A549 (cell line): ENCODE results near the gene TARM1. TPM values are rescaled to one million over a fixed set of nuclear protein-coding genes. Genes with fewer than 3 reads are reported as not detected.

ENCODE experiments used
- ATAC-seq, 2 experiments: fragments of 200-7000 bp in 1 of 2; fragments of >200 bp in 1 of 2; cut with Nextera tagmentation in 1 of 2; cut with Tn5 transposase in 1 of 2; 3 replicates each; pipeline versions ENCODE4 v1.8.0 to v1.9.1; 2018 to 2020; ENCODE audit warnings: mild to moderate bottlenecking in 1 of 2, moderate library complexity in 1 of 2
- CTCF ChIA-PET: fragments of 300-600 bp; sonication (Branson Sonifier 250); formaldehyde crosslinking; extraction: SDS; loops from one replicate; lab custom pipeline; 2021; ENCODE audit warnings: antibody characterized with exemption, inconsistent platforms; lab: Yijun Ruan, JAX
- POLR2A ChIA-PET: fragments of 350-600 bp; formaldehyde crosslinking; extraction: SDS; loops from one replicate; lab custom pipeline; 2021; ENCODE audit warnings: antibody characterized with exemption, inconsistent platforms; lab: Yijun Ruan, JAX
- DNase-seq, 2 experiments: peaks; one replicate each; pipeline versions ENCODE4 v3.0.0 to v3.0.0-alpha.2; 2011 to 2016; ENCODE audit warnings: low read depth in 1 of 2, low spot score in 1 of 2
- FAIRE-seq: peaks from 2 replicates; lab custom pipeline; 2011; peaks lifted over from hg19 to GRCh38; lab: Jason Lieb, UNC
- H3K27ac ChIP-seq, 2 experiments: fragments of >200 bp; sonication (Bioruptor Twin); formaldehyde crosslinking; 3 replicates each; pipeline ENCODE4 v1.5.1; 2016 to 2017
- H3K4me1 ChIP-seq: fragments of >200 bp; sonication (Bioruptor Twin); formaldehyde crosslinking; 3 replicates; pipeline ENCODE4 v1.6.1; 2016
- H3K4me2 ChIP-seq: fragments of >200 bp; sonication (Bioruptor Twin); formaldehyde crosslinking; 3 replicates; pipeline ENCODE4 v1.6.1; 2016
- H3K4me3 ChIP-seq: fragments of >200 bp; sonication (Bioruptor Twin); formaldehyde crosslinking; 3 replicates; pipeline ENCODE4 v1.5.1; 2016
- H3K9me3 ChIP-seq: fragments of >200 bp; sonication (Bioruptor Twin); formaldehyde crosslinking; 3 replicates; pipeline ENCODE4 v1.6.1; 2016
- CHD2 ChIP-seq: fragments of 150-350 bp; IDR thresholded peaks from 2 replicates; pipeline ENCODE4 v1.6.1; 2014; ENCODE audit warnings: low read length; ENCODE audit not compliant: partially characterized antibody
- ESRRA ChIP-seq: fragments of 150-350 bp; IDR thresholded peaks from 2 replicates; pipeline ENCODE4 v1.6.1; 2014; ENCODE audit warnings: mild to moderate bottlenecking, low read length, borderline replicate concordance
- HDAC2 ChIP-seq: fragments of 200-600 bp; sonication (generic); IDR thresholded peaks from 2 replicates; pipeline ENCODE4 v1.6.1; 2016
- HEYL ChIP-seq: fragments of 250-450 bp; sonication (Bioruptor Pico); IDR thresholded peaks from 2 replicates; pipeline ENCODE4 v1.8.0; 2021; ENCODE audit warnings: mild to moderate bottlenecking, moderate library complexity
- HOXA7 ChIP-seq: fragments of 250-450 bp; sonication (Bioruptor Pico); IDR thresholded peaks from 2 replicates; pipeline ENCODE4 v1.5.0; 2020; ENCODE audit warnings: mild to moderate bottlenecking, moderate library complexity
- RAD21 ChIP-seq, 2 experiments: fragments of >200 bp in 1 of 2; sonication (Bioruptor Twin) in 1 of 2; formaldehyde crosslinking in 1 of 2; IDR thresholded peaks in 1 of 2; conservative IDR thresholded peaks in 1 of 2; 2 replicates in 1 of 2; 3 replicates in 1 of 2; pipeline ENCODE4 v1.6.1; 2012 to 2018; ENCODE audit warnings: inconsistent platforms in 1 of 2
- RFX5 ChIP-seq: fragments of 450-650 bp; IDR thresholded peaks from 2 replicates; pipeline ENCODE4 v1.7.1; 2014; ENCODE audit warnings: antibody characterized with exemption, mild to moderate bottlenecking, moderate library complexity
- RNF2 ChIP-seq: fragments of 200-600 bp; sonication (generic); IDR thresholded peaks from 2 replicates; pipeline ENCODE4 v1.6.1; 2016; ENCODE audit warnings: low read depth, mild to moderate bottlenecking, antibody characterized with exemption, moderate library complexity, borderline replicate concordance
- ZFP36 ChIP-seq: fragments of 450-650 bp; IDR thresholded peaks from 2 replicates; pipeline ENCODE4 v1.6.1; 2014; ENCODE audit warnings: borderline replicate concordance; ENCODE audit not compliant: partially characterized antibody
- ZNF302 ChIP-seq: fragments of 250-450 bp; sonication (Bioruptor Pico); IDR thresholded peaks from 2 replicates; pipeline ENCODE4 v1.9.0; 2021; ENCODE audit warnings: inconsistent platforms, mild to moderate bottlenecking, moderate library complexity
- WGBS: methylation state at CpG from one replicate; pipeline ENCODE4 v1.1.6; 2017; ENCODE audit errors: missing lambda C conversion rate; 5-methylcytosine and 5-hydroxymethylcytosine counted together
- polyA plus RNA-seq, 4 experiments: library from polyadenylated mRNA; depleted of rRNA in 3 of 4; stranded (reverse); fragments of >200 nt; fragmentation: RNase III in 1 of 4; extraction: RNeasy Plus Mini Kit Qiagen cat#74134 plus additional on column Dnase treatment in 1 of 4; gene quantifications; 2 replicates in 3 of 4; 3 replicates in 1 of 4; pipeline ENCODE4 v1.2.3, GENCODE V29; 2011 to 2017
- TF ChIP-seq, protein P1 (sequence below): fragments of 200-600 bp; sonication (generic); IDR thresholded peaks from 2 replicates; pipeline ENCODE4 v1.6.1; 2016; ENCODE audit warnings: antibody characterized with exemption, mild to moderate bottlenecking, moderate library complexity
- TF ChIP-seq, protein P2 (sequence below): fragments of 250-450 bp; sonication (Bioruptor Pico); IDR thresholded peaks from 2 replicates; pipeline ENCODE4 v1.5.0; 2020; ENCODE audit warnings: low read depth, mild to moderate bottlenecking, moderate library complexity
- TF ChIP-seq, protein P3 (sequence below): fragments of 450-650 bp; IDR thresholded peaks from 2 replicates; pipeline ENCODE4 v1.6.1; 2014; ENCODE audit warnings: antibody characterized with exemption
- TF ChIP-seq, protein P4 (sequence below): IDR thresholded peaks from 2 replicates; pipeline ENCODE4 v1.6.1; 2012

Gene TARM1
- polyA plus RNA-seq, 2 of the 4 experiments (the other 2 are of a cell fraction), result not detected

DNA sequence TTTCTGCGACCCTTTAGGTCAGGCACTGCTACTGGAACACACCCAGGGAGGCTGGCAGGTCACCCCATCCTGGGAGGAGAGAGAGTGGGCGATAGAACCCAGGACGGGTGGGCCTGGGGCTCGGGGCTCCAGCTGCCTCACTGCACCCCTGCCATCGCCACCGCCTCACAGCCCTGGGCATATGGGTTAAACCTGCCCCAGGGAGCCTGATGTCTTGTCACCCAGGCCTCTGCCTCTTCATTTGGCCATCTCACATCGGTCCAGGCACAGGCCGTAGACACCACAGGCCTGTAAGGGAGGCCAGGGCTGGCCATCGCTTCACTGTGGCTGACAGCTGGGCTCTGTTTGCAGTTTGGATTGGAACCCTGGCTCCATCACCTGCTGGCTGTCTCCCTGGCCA is 44.5 kb upstream of the TARM1 start:
- ATAC-seq, result no peak
- no peak overlapping the region for H3K27ac ChIP-seq
- H3K4me3 ChIP-seq, result no peak overlapping the region
- H3K9me3 ChIP-seq, result no peaks in the 10 kb centered on the region
- 92% methylated on average over 9 of the region's 9 CpGs for WGBS
- DNase-seq, result no peak
- H3K4me2 ChIP-seq, result no peak overlapping the region
- POLR2A ChIA-PET, result no interaction called here
- CTCF ChIA-PET, result interaction anchor here (0.5 to 3.2 kb wide), 2 partner anchors 12 to 350 kb away, joined by 3 to 8 read pairs; partner anchors contain the start of gene CNOT3
- TF ChIP-seq, protein P1, sequence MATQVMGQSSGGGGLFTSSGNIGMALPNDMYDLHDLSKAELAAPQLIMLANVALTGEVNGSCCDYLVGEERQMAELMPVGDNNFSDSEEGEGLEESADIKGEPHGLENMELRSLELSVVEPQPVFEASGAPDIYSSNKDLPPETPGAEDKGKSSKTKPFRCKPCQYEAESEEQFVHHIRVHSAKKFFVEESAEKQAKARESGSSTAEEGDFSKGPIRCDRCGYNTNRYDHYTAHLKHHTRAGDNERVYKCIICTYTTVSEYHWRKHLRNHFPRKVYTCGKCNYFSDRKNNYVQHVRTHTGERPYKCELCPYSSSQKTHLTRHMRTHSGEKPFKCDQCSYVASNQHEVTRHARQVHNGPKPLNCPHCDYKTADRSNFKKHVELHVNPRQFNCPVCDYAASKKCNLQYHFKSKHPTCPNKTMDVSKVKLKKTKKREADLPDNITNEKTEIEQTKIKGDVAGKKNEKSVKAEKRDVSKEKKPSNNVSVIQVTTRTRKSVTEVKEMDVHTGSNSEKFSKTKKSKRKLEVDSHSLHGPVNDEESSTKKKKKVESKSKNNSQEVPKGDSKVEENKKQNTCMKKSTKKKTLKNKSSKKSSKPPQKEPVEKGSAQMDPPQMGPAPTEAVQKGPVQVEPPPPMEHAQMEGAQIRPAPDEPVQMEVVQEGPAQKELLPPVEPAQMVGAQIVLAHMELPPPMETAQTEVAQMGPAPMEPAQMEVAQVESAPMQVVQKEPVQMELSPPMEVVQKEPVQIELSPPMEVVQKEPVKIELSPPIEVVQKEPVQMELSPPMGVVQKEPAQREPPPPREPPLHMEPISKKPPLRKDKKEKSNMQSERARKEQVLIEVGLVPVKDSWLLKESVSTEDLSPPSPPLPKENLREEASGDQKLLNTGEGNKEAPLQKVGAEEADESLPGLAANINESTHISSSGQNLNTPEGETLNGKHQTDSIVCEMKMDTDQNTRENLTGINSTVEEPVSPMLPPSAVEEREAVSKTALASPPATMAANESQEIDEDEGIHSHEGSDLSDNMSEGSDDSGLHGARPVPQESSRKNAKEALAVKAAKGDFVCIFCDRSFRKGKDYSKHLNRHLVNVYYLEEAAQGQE, result no peak
- TF ChIP-seq ZNF302, result no peak
- no peak for TF ChIP-seq RNF2
- TF ChIP-seq HEYL, result no peak
- FAIRE-seq, result no peak
- H3K4me1 ChIP-seq, result no peaks in the 10 kb centered on the region

DNA sequence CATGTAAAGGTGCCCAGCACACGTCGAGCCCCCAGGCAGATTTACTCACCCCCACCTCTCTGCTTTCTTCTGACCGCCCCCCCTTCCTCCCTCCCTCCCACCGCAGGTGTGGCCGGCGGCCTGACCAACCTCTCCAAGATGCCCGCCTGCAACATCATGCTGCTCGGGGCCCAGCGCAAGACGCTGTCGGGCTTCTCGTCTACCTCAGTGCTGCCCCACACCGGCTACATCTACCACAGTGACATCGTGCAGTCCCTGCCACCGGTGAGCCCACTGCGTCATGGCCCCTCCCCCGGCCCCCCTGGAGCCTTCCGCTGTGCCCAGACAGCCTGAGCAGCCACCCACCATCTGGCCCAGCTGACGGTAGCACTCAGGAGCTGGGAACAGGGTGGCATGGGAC is 43.2 kb upstream of the TARM1 start:
- no peak for DNase-seq
- WGBS, result 90% methylated on average over 19 of the region's 19 CpGs
- TF ChIP-seq ZNF302, result no peak
- TF ChIP-seq, protein P1, result no peak
- TF ChIP-seq, protein P2, sequence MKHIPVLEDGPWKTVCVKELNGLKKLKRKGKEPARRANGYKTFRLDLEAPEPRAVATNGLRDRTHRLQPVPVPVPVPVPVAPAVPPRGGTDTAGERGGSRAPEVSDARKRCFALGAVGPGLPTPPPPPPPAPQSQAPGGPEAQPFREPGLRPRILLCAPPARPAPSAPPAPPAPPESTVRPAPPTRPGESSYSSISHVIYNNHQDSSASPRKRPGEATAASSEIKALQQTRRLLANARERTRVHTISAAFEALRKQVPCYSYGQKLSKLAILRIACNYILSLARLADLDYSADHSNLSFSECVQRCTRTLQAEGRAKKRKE (CRISPR knock-in tag), result no peak
- TF ChIP-seq, protein P3, sequence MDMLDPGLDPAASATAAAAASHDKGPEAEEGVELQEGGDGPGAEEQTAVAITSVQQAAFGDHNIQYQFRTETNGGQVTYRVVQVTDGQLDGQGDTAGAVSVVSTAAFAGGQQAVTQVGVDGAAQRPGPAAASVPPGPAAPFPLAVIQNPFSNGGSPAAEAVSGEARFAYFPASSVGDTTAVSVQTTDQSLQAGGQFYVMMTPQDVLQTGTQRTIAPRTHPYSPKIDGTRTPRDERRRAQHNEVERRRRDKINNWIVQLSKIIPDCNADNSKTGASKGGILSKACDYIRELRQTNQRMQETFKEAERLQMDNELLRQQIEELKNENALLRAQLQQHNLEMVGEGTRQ, result no peak
- no peak for TF ChIP-seq HOXA7 (CRISPR knock-in tag)
- no peak for TF ChIP-seq CHD2
- TF ChIP-seq, protein P4, sequence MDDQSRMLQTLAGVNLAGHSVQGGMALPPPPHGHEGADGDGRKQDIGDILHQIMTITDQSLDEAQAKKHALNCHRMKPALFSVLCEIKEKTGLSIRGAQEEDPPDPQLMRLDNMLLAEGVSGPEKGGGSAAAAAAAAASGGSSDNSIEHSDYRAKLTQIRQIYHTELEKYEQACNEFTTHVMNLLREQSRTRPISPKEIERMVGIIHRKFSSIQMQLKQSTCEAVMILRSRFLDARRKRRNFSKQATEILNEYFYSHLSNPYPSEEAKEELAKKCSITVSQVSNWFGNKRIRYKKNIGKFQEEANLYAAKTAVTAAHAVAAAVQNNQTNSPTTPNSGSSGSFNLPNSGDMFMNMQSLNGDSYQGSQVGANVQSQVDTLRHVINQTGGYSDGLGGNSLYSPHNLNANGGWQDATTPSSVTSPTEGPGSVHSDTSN, result no peak
- no peak for TF ChIP-seq RAD21 (conservative IDR thresholded peaks at IDR 0.05 in 1 of 2, IDR thresholded peaks at IDR 0.05 in 1 of 2)
- no peak for TF ChIP-seq RFX5
- no peak for TF ChIP-seq ESRRA
- no peak for TF ChIP-seq ZFP36
- no peak for TF ChIP-seq HDAC2
- TF ChIP-seq, all 56 proteins: peak for 0
- POLR2A ChIA-PET, result interaction anchor here (0.9 to 2.4 kb wide), 2 partner anchors 9 to 13 kb away, joined by 5 to 10 read pairs; partner anchors contain the start of genes CNOT3, PRPF31 and TFPT
- H3K4me3 ChIP-seq, result no peak overlapping the region
- CTCF ChIA-PET, result interaction anchor here (1.1 to 3.2 kb wide), 3 partner anchors 8 to 44 kb away, joined by 3 to 8 read pairs (median 4); partner anchors contain the start of gene CNOT3
- H3K4me1 ChIP-seq, result no peaks in the 10 kb centered on the region
- H3K9me3 ChIP-seq, result no peaks in the 10 kb centered on the region
- H3K4me2 ChIP-seq, result no peak overlapping the region
- ATAC-seq (no peak), FAIRE-seq (no peak)
- H3K27ac ChIP-seq, result no peak overlapping the region
